Endometrium (tissue), 2 donors: ENCODE data around the gene FBXW7.
"Not testable (repeated sequence)": the region's sequence is repeated elsewhere in the genome, so short reads cannot be mapped to it uniquely, and the experiment has no call there.

ENCODE experiments used
- FAIRE-seq: peaks from 2 replicates; lab custom pipeline; 2012; peaks lifted over from hg19 to GRCh38; lab: Jason Lieb, UNC
- donor health status: control.
- donor health status: control.

Gene FBXW7

DNA sequence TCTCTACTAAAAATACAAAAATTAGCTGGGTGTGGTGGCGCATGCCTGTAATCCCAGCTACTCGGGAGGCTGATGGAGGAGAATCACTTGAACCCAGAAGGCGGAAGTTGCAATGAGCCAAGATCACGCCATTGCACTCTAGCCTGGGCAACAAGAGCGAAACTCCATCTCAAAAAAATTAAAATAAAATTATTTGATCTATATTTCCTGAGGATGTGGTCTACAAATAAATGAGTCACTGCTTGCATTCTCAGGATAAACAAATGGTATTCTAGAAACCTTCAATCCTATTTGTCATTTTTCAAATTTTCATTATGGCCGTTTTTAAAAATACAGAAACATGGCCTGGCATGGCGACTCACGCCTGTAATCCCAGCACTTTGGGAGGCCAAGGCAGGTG lies 8.6 kb upstream of the FBXW7 start:
- FAIRE-seq = not testable (repeated sequence)

DNA sequence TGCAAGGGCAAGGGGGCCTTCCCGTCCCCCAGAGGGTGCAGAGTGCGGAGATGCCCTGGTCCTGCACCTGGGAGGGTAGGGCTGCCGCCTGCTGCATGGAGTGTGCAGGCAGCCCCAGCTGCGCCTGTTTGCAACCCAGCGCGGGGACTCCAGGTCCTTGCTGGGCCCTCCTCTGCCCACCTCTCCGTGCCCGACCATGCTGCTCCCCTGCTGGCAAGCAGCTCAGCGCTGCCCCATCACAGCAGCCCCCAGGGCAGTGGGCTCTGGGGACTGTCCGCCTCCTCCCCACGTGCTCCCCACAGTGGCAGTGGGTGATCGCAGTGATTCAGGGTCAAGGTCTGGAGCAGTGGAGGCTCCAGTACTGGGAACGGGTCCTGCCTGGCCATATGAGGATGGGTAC lies 5.0 kb upstream of the FBXW7 start:
- no peak for FAIRE-seq

DNA sequence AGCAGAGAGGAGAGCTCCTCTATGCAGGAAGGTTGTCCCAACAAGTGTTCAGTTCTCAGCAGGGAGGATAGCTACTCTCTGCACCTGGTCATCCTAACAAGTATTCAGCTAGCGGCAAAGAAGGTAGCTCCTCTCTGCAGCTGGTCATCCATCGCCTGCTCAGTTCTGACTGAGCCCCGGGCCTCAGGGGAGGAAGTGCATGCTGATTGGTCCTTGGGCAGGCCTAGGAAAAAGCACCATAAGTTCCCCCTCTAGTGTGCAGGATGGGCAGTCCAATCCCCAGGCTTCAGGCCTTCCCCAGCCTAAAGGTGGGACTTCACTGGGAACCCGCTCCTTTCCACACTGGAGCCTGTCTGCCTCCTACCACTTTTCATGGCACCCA lies 4.4 kb upstream of the FBXW7 start:
- FAIRE-seq = no peak

DNA sequence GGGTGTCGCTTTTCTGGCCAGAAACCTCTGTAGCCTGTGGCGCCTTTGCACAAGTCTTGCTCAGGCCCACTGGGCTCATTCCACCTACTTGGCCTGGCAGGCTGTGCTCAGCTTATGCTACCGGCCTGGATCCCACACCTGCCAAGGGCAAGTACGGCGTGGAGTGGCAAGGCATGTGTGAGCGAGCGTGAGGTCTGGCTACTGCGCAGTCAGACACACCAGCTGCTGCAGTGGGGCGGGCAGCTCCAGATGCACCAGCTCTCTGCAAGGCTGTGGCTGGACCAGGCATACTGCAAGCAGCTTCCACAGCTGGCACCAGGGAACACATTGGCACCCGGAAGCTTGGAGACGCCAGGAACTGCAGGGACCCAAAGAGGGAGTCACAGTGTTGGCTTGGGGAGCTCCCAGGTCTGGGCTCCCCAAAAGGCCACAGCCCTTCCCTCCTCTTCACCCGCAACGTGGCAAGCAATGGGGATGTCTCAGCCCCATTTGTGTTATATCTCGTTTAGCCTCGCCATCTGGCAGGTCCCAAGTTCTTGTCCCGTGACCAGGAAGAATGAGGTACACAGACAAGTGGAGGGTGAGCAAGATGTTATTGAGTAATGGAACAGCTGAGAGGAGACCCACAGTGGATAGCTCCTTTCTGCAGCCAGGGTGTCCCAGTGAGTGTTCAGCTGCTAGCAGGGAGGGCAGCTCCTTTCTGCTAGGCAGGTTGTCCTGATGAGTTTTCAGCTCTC lies 3.8 kb upstream of the FBXW7 start:
- FAIRE-seq = no peak

DNA sequence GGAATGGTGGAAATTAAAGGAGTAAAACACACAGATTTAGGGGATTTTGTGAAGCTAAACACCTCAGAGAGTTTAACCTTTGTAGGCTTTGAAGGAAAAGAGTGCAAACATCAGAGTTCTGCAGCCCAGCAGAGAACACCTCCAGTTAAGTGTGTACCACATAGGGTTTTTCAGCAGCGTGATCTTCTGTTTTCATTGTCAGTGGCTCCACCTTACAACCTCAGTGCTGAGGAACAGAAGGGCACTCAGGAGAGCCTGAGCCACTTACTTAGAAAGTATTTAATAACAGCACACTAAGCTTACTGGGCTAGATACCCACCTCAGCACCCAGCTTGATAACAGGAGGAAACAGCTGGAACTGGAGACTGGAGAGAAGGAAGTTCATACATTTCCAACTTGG lies 2.0 kb upstream of the FBXW7 start:
- no peak for FAIRE-seq

DNA sequence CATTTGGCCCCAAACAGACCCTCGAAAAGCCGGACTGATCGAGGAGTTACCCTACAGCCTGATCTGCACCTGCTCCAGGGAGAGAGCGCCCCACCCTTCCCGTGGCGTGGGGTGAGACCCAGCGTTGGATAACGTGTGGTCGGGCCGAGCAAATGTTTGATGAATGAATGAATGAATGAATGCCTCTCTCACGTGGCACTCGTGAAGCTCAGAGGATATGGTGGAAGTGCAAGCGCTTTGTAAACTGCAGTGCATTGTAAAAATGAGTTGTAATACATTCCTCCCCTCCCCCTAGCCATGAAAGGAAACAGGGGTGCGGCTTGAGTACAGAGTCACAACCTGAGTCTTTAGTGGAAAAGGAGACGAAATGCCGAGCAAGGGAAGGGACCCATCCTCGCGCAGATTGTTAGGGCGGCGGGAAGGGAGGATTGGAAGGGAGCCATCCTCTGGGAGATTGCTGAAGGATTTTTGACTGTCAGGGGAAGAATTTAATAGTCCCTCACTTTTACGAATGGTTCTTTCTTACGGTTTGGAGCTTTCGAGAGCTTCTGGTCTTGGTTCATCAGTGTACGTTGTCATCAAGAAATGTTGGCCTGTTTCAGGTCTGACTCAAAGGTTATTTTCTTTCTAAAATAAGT lies 772 bp upstream of the FBXW7 start:
- FAIRE-seq = no peak

DNA sequence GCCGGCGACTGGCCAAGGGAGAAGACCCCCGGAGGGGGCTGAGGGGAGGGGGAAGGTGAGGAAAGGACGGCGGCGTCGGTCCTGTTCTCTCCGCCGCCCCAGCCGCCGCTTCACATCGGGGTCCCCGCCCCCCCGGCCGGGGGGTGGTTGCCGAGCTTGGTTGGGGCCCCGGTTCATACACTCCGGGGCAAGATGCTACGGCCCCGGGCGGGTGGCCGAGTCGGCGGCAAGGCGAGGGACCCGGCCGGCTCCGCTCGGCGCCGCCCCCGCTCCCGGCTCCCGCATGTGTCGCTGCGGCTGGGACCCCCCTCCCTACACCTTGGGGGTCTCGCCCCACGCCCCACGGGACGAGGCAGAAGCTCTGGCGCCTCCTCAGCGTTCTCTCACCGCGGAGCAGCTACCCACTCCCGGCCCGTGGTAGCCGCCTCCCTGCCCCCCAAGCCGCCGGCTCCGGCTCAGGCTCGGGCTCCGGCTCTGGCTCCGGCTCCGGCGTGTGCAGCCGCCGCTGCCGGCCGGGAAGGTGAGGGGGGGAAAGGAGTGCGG lies 461 bp downstream of the FBXW7 start:
- no peak for FAIRE-seq

DNA sequence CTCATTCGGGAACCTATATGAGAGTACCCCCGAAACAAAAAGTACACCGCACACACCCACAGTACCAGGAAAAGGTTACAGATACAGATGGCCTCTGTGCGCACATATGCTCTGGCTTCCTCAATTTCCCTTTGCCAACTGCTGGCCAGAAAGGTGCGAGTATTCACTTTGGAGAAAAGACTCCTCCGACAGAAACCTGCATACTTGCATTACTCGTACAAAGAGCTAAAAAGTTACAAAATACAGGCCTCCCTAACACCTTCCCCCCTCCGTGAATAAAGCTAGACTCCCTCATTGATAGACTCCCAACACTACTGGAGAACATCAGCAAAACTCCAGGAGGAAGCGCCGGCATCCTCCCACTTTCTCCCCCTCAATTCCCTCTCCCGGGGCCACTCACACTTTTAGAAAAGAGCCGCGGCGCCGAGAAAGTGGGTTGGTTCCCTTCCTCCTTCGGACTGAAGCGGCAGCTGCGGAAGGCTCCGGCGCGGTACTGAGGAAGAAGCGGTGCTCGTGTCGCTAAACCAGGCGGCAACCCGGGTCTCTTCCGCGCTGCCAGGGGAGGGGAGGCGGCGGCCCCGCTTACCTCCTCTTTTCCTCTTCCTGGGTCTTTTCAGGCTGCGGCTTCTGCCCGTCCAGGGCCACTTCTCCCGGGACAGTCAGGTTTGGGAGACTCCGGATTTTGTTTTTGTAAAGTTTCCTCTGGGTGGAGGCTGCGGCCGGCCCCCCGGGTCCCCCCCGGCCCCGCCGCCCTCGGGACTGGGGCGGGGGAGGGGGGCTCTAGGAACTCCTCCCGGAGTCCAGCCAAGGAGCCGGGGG lies 1.1 kb downstream of the FBXW7 start:
- no peak for FAIRE-seq

DNA sequence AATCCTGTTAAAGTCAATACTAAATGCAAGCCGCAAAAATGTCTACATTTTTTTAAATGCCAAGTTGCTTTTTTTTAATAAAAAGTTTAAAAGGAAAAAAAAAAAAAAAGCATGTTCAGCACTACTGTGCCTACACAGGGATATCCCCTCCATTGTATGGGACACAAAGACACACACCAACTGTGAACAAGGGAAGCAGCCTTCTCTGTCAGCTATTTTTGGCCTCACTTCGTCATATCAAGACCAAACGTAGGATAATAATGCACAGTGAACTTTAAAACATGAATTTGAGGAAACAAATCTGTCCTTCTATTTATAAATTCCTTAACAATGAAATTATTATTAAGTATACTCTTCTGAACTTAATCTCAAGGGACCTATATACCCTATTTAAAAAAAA lies 4.4 kb downstream of the FBXW7 start:
- no peak for FAIRE-seq

DNA sequence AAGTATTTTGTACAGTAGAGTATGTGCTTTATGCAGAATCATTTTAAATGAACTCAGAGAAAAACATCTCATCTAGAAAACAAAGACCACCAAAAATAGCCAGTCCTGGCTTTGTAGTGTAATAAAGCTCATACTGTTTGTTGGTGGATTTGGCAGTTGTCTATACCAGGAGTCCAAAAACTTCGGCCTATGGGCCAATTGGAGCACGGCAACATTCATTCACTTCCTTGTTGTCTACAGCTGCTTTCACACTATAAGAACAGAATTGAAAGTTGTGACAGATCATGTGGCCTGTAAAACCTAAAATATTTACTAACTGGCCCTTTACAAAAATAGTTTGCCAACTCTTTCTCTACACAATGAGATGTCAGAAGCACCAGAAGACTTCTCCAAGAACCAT lies 5.3 kb downstream of the FBXW7 start:
- FAIRE-seq = no peak

DNA sequence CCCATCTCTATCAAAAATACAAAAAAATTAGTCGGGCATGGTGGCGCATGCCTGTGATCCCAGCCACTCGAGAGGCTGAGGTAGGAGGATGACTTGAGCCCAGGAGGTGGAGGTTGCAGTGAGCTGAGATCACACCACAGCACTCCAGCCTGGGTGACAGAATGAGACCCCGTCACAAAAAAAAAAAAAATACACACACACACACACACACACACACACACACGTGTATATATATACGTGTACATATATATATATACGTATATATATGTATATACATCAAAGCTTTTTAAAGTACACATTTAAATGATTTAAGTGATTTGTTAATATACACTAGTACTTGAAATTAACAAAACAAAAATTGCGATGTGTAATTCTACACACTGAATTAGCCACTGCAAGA lies 6.0 kb downstream of the FBXW7 start:
- no peak for FAIRE-seq

DNA sequence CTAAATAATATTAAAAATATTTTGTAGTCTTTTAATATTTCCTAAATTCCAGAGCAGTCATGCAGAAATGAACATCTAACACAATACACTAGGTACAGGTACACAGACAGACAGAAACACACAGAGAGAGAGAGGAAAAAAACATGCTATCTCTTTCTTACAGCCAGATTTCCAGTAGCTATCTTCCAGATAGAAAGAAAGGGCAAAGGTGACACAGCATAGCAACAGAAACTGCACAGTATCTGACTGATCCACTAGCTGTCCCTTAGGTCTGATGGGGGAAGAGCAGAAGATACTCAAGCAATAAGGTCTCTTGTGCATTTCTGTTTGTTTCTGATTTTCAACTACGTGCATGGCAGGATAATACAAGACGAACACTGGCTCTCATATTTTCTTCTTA lies 7.8 kb downstream of the FBXW7 start:
- no peak for FAIRE-seq

DNA sequence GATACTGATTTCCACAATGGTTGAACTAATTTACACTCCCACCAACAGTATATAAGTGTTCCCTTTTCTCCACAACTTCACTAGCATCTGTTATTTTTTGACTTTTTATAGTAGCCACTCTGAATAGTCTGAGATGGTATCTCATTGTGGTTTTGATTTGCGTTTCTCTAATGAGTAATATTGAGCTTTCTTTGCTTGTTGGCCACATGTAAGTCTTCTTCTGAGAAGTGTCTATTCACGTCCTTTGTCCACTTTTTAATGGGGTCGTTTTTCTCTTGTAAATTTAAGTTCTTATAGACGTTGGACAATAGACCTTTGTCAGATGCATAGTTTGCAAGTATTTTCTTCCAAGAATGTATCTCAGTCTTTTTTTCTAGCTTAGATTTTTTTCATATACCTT lies 10.0 kb downstream of the FBXW7 start:
- no peak for FAIRE-seq

DNA sequence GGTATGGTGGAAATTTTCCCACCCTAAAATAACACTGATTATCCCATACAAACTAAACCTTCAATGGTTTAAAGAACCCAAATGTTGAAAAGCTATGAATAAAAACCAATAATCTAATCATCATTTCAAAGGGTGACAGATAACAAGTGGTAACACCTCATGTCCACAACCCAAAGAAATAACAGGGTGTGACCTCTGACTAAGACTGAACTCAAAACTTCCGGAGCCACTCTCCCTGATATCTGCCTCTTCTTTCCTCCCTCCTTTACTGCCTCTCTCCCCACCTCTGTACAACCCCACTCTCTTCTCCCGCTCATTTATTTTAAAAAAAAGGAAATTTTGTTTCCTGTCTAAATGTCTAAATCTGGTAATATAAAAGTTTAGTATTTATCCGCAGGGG lies 11.5 kb downstream of the FBXW7 start:
- no peak for FAIRE-seq

DNA sequence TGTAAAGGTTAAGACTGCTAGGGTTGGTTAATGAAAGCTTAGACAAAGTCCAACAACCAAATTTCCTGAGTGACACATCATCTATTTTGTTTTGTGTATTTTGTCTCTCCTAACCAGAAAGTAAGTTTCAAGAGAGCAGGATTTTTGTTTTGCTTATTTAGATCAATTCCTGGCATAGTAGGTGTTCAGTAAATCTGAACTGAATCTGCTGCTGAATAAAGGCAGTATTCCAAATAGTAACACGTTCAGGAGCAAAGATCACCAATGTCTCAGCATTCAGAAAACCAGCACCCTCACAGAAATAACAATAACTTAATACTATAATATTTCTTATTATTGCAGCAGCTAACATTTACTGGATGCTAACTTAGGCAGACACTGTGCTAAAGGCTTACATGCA lies 12.2 kb downstream of the FBXW7 start:
- no peak for FAIRE-seq

DNA sequence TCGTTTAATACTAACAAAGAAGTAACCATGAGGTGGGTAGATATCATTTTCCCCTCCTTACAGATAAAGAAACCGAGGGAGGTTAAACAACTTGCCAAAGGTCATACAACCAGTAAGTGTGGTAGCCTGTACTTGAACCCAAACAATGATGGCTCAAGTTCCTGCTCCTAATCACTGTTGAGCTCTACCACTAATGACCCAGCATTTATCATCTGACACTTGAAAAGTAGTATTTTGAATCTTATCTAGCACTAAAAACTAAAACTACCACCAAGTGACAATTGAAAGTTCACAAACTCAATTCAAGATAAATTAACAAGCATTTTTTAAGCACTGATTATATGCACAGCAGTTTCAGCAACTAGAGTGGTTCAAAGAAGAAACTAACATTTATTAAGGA lies 13.1 kb downstream of the FBXW7 start:
- no peak for FAIRE-seq

DNA sequence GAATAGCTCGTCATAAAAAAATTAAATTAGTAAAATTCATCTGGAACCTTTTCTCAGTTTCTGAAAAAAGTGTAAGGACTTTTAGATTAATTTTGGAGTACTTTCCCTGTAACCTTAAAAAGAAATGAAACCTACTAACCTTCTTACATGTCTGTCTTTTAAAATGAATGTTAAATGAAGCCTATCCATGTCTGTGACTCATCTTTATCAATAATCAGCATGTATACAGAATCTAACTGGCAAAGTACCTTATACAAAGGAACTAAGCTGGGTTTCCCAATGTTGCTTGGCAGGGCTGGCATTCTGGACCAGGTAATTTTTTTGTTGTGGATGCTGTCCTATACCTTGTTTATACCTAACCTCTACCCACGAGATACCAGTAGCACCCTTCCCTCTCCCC lies 13.6 kb downstream of the FBXW7 start:
- no peak for FAIRE-seq

DNA sequence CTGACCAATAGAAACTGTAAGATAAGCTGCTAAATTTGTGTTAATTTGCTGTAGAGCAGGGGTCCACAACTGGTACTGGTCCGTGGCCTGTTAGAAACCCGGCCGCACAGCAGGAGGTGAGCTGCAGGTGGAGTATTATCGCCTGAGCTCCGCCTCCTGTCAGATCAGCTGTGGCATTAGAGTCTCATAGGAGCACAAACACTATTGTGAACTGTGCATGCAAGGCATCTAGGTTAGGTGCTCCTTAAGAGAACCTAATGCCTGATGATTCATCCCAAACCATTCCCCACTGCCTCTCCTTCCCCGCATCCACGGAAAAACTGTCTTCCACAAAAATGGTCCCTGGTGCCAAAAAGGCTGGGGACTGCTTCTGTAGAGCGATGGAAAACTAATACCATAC lies 19.7 kb downstream of the FBXW7 start:
- FAIRE-seq = no peak

DNA sequence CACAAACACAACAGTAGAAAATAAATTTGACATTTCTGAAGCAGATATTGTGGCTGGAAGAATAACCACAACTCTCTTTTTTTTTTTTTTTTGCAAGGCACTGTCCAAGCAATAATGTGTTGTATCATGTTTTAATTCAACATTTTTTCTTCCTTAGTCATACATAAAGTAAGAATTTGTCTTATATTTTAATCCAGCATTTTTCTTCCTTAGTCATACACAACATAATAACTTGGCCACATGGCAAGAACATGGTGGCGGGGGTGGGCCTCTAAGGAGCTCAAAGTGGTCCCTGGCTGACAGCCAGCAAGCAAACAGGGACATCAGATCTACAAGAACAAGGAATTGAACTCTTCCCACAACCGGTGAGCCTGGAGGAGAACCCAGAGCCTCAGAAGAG lies 20.2 kb downstream of the FBXW7 start:
- peak; percentile 39 for FAIRE-seq

DNA sequence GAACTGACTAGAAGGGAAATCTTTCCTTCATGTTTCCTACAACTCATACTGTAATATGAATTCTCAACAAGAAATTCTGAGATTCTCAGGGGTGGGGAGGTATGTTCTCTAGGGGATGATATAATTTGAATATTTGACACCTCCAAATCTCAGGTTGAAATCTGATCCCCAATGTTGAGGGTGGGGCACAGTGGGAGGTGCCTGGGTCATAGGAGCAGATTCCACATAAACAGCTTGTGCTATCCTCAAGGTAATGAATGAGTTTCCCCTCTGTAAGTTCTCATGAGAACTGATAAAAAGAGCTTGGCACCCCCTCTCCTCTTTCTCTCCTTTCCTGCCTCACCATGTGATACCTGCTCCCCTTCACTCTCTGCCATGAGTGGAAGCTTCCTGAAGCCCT lies 21.5 kb downstream of the FBXW7 start:
- FAIRE-seq = no peak

DNA sequence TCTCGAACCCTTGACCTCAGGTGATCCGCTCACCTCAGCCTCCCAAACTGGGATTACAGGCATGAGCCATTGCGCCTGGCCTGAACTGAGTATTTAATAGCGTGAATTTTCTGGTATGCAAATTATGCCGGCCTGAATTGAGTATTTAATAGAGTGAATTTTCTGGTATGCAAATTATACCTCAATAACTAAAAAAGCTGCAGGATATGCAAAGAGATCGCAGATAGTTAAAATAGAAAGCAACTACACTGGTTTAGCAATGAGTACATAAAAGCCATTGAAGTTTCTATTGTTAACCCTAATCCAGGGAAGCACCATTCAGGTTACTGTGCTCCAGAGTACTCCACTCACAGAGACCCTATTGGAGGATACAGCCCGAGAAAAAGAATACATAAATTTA lies 22.8 kb downstream of the FBXW7 start:
- FAIRE-seq = no peak

DNA sequence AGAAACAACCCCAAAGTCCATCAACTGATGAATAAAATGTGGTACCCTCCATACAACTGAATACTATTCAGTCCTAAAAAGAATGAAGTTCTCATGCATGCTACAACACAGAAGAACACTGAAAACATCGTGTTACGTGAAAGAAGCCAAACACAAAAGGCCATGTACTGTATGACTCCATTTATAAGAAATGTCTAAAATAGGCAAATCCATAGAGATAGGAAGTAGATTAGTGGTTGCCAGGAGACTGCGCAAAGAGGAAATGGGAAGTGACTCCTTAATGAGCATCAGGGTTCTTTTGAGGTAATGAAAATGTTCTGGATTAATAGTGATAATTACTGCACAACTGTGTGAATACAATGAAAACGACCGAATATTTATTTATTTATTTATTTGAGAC lies 23.4 kb downstream of the FBXW7 start:
- FAIRE-seq = no peak
